ENCODE data around the gene LIN37.

Gene LIN37

GRCh38 chr19:35779033-35779432 is 30.7 kb downstream of the LIN37 start:
- peaks cover 14% of the 10 kb centered on the region for H3K36me3 ChIP-seq (ENCODE audit: control insufficient read depth, insufficient read depth, low read length)
- H3K27ac ChIP-seq (ENCODE audit: low read depth, low read length), result no peak overlapping the region
- H3K9ac ChIP-seq (ENCODE audit: low read length), result no peak overlapping the region
- no peaks in the 10 kb centered on the region for H3K27me3 ChIP-seq (ENCODE audit: control insufficient read depth, insufficient read depth, low read length)
- H3K4me3 ChIP-seq (ENCODE audit: low read length), result no peak overlapping the region
- peaks cover 2% of the 10 kb centered on the region for H3K4me1 ChIP-seq (ENCODE audit: control insufficient read depth, insufficient read depth, low read length)

DNA sequence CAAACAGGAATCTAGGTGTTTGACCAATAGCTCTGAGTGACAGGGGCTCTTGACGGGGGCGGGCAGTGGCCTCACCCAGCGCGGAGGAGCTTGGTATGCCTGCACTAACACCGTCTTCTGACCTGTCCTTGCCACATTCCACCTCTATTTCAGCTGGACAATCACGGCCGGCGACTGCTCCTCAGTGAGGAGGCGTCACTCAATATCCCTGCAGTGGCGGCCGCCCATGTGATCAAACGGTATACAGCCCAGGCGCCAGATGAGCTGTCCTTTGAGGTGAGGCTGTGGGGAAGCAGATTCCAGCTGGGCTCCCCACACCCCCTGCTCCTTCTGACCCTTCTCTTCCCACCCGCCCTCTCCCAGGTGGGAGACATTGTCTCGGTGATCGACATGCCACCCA is 31.7 kb downstream of the LIN37 start:
- Histone ChIP-seq H3K9ac (ENCODE audit: low read length) (no peak overlapping the region), H3K27me3 (ENCODE audit: control insufficient read depth, insufficient read depth, low read length) (no peaks in the 10 kb centered on the region), H3K36me3 (ENCODE audit: control insufficient read depth, insufficient read depth, low read length) (peaks cover 14% of the 10 kb centered on the region), H3K4me1 (ENCODE audit: control insufficient read depth, insufficient read depth, low read length) (no peaks in the 10 kb centered on the region), H3K4me3 (ENCODE audit: low read length) (no peak overlapping the region), H3K27ac (ENCODE audit: low read depth, low read length) (no peak overlapping the region)

DNA sequence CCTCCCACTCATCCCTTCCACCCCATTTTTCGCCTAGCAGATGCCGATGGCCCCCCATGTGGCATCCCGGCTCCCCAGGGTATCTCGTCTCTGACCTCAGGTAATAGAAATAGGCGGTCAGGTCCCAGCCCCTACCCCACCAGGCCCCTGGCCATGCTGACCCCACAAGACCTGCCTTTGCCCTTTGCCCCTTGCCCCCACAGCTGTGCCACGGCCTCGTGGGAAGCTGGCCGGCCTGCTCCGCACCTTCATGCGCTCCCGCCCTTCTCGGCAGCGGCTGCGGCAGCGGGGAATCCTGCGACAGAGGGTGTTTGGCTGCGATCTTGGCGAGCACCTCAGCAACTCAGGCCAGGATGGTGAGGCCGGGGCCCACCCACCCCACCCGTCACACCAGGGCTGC is 32.3 kb downstream of the LIN37 start:
- Histone ChIP-seq H3K36me3 (ENCODE audit: control insufficient read depth, insufficient read depth, low read length) (peaks cover 14% of the 10 kb centered on the region), H3K4me1 (ENCODE audit: control insufficient read depth, insufficient read depth, low read length) (no peaks in the 10 kb centered on the region), H3K27ac (ENCODE audit: low read depth, low read length) (no peak overlapping the region), H3K9ac (ENCODE audit: low read length) (no peak overlapping the region), H3K27me3 (ENCODE audit: control insufficient read depth, insufficient read depth, low read length) (no peaks in the 10 kb centered on the region), H3K4me3 (ENCODE audit: low read length) (no peak overlapping the region)

- no peaks in the 10 kb centered on the region for H3K4me1 ChIP-seq (ENCODE audit: control insufficient read depth, insufficient read depth, low read length)
- H3K27ac ChIP-seq (ENCODE audit: low read depth, low read length), result no peak overlapping the region
- H3K36me3 ChIP-seq (ENCODE audit: control insufficient read depth, insufficient read depth, low read length), result peaks cover 14% of the 10 kb centered on the region
- H3K27me3 ChIP-seq (ENCODE audit: control insufficient read depth, insufficient read depth, low read length), result no peaks in the 10 kb centered on the region
- H3K4me3 ChIP-seq (ENCODE audit: low read length), result no peak overlapping the region
- H3K9ac ChIP-seq (ENCODE audit: low read length), result no peak overlapping the region
Observed at GRCh38 chr19:35781650-35782049, 33.3 kb downstream of the LIN37 start.

DNA sequence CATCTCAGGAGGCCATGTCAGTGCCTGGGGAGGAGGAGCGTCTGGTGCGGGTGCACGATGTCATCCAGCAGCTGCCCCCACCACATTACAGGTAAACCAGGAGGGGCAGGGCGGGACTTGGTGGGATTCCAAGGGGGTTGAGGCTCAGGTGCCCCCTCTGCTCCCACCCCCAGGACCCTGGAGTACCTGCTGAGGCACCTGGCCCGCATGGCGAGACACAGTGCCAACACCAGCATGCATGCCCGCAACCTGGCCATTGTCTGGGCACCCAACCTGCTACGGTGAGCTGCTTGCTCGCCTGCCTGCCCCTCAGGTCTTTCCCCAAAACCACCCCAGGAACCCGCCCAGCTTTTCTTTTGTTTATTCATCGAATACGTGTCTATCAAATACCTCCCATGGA is 34.2 kb downstream of the LIN37 start:
- peaks cover 14% of the 10 kb centered on the region for H3K36me3 ChIP-seq (ENCODE audit: control insufficient read depth, insufficient read depth, low read length)

GRCh38 chr19:35783469-35784434 is 35.4 kb downstream of the LIN37 start:
- Histone ChIP-seq H3K4me3 (ENCODE audit: low read length) (no peak overlapping the region), H3K27me3 (ENCODE audit: control insufficient read depth, insufficient read depth, low read length) (no peaks in the 10 kb centered on the region)

More for the DNA sequence above, 34.2 kb downstream of the LIN37 start:
- no peak overlapping the region for H3K27ac ChIP-seq (ENCODE audit: low read depth, low read length)
- no peak overlapping the region for H3K9ac ChIP-seq (ENCODE audit: low read length)
- no peak overlapping the region for H3K4me3 ChIP-seq (ENCODE audit: low read length)
- no peaks in the 10 kb centered on the region for H3K27me3 ChIP-seq (ENCODE audit: control insufficient read depth, insufficient read depth, low read length)
- no peaks in the 10 kb centered on the region for H3K4me1 ChIP-seq (ENCODE audit: control insufficient read depth, insufficient read depth, low read length)

DNA sequence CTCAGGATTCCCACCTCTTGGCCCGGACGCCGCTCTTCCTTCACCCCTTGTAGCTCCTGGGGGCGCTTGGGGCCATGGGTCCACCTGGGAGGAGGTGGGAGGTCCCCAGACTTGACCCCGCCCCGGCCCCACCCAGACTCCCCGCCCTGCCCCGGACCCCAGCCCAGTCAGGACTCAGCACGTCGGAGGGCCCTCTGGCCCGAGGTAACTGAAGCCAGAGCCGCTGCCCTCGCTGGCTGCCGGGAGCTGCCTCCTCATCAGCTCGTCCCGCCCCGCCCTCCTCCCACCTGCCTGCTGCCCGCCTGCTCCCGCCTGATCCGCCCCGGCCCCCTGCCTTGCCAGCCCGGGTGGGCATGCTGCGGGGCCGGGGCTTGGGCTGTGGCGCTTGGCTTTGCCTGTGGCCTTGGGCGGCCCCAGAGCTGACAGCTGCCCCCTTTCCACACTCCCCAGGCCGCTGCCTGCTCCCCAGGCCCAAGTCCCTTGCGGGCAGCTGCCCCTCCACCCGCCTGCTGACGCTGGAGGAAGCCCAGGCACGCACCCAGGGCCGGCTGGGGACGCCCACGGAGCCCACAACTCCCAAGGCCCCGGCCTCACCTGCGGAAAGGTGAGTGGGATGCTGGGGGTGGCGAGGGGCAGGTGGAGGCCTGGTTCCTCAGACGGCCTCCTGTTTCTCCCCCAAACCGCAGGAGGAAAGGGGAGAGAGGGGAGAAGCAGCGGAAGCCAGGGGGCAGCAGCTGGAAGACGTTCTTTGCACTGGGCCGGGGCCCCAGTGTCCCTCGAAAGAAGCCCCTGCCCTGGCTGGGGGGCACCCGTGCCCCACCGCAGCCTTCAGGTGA is 36.3 kb downstream of the LIN37 start:
- Histone ChIP-seq H3K27ac (ENCODE audit: low read depth, low read length) (no peak overlapping the region), H3K9ac (ENCODE audit: low read length) (no peak overlapping the region), H3K4me1 (ENCODE audit: control insufficient read depth, insufficient read depth, low read length) (no peaks in the 10 kb centered on the region), H3K36me3 (ENCODE audit: control insufficient read depth, insufficient read depth, low read length) (peaks cover 11% of the 10 kb centered on the region), H3K27me3 (ENCODE audit: control insufficient read depth, insufficient read depth, low read length) (no peaks in the 10 kb centered on the region), H3K4me3 (ENCODE audit: low read length) (no peak overlapping the region)

More at GRCh38 chr19:35783469-35784434, 35.4 kb downstream of the LIN37 start:
- Histone ChIP-seq H3K36me3 (ENCODE audit: control insufficient read depth, insufficient read depth, low read length) (peaks cover 13% of the 10 kb centered on the region), H3K9ac (ENCODE audit: low read length) (no peak overlapping the region), H3K4me1 (ENCODE audit: control insufficient read depth, insufficient read depth, low read length) (no peaks in the 10 kb centered on the region), H3K27ac (ENCODE audit: low read depth, low read length) (no peak overlapping the region)

GRCh38 chr19:35785339-35785627 is 36.9 kb downstream of the LIN37 start:
- Histone ChIP-seq H3K9ac (ENCODE audit: low read length) (no peak overlapping the region), H3K4me1 (ENCODE audit: control insufficient read depth, insufficient read depth, low read length) (no peaks in the 10 kb centered on the region), H3K27ac (ENCODE audit: low read depth, low read length) (no peak overlapping the region), H3K27me3 (ENCODE audit: control insufficient read depth, insufficient read depth, low read length) (no peaks in the 10 kb centered on the region), H3K36me3 (ENCODE audit: control insufficient read depth, insufficient read depth, low read length) (peaks cover 11% of the 10 kb centered on the region), H3K4me3 (ENCODE audit: low read length) (no peak overlapping the region)

DNA sequence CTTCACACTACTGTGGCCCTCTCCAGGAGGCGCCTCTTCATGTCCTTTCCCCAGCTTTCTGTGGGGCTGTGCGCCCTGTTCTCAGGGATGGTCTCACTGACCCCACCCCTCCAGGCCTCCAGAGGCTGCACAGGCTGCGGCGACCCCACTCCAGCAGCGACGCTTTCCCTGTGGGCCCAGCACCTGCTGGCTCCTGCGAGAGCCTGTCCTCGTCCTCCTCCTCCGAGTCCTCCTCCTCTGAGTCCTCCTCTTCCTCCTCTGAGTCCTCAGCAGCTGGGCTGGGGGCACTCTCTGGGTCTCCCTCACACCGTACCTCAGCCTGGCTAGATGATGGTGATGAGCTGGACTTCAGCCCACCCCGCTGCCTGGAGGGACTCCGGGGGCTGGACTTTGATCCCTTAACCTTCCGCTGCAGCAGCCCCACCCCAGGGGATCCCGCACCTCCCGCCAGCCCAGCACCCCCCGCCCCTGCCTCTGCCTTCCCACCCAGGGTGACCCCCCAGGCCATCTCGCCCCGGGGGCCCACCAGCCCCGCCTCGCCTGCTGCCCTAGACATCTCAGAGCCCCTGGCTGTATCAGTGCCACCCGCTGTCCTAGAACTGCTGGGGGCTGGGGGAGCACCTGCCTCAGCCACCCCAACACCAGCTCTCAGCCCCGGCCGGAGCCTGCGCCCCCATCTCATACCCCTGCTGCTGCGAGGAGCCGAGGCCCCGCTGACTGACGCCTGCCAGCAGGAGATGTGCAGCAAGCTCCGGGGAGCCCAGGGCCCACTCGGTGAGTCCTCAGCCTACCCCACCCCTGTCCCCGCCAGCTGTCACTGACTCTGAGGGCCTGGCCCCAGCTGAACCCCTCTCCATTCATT is 38.2 kb downstream of the LIN37 start:
- H3K27ac ChIP-seq (ENCODE audit: low read depth, low read length), result no peak overlapping the region
- no peak overlapping the region for H3K9ac ChIP-seq (ENCODE audit: low read length)
- no peak overlapping the region for H3K4me3 ChIP-seq (ENCODE audit: low read length)
- H3K27me3 ChIP-seq (ENCODE audit: control insufficient read depth, insufficient read depth, low read length), result no peaks in the 10 kb centered on the region
- H3K4me1 ChIP-seq (ENCODE audit: control insufficient read depth, insufficient read depth, low read length), result no peaks in the 10 kb centered on the region
- peaks cover 6% of the 10 kb centered on the region for H3K36me3 ChIP-seq (ENCODE audit: control insufficient read depth, insufficient read depth, low read length)

GRCh38 chr19:35787227-35787799 is 38.9 kb downstream of the LIN37 start:
- peaks cover 3% of the 10 kb centered on the region for H3K36me3 ChIP-seq (ENCODE audit: control insufficient read depth, insufficient read depth, low read length)
- H3K9ac ChIP-seq (ENCODE audit: low read length), result no peak overlapping the region
- no peak overlapping the region for H3K27ac ChIP-seq (ENCODE audit: low read depth, low read length)
- H3K27me3 ChIP-seq (ENCODE audit: control insufficient read depth, insufficient read depth, low read length), result no peaks in the 10 kb centered on the region
- no peaks in the 10 kb centered on the region for H3K4me1 ChIP-seq (ENCODE audit: control insufficient read depth, insufficient read depth, low read length)
- no peak overlapping the region for H3K4me3 ChIP-seq (ENCODE audit: low read length)

- no peaks in the 10 kb centered on the region for H3K27me3 ChIP-seq (ENCODE audit: control insufficient read depth, insufficient read depth, low read length)
- no peak overlapping the region for H3K9ac ChIP-seq (ENCODE audit: low read length)
- H3K36me3 ChIP-seq (ENCODE audit: control insufficient read depth, insufficient read depth, low read length), result no peaks in the 10 kb centered on the region
- no peak overlapping the region for H3K4me3 ChIP-seq (ENCODE audit: low read length)
- no peak overlapping the region for H3K27ac ChIP-seq (ENCODE audit: low read depth, low read length)
- no peaks in the 10 kb centered on the region for H3K4me1 ChIP-seq (ENCODE audit: control insufficient read depth, insufficient read depth, low read length)
Observed at GRCh38 chr19:35788205-35788960, 40.0 kb downstream of the LIN37 start.

Measured in rectal smooth muscle tissue (tissue), 1 donor.